HepG2 (cell line): ENCODE results near the gene HAGH. TPM values are rescaled to one million over a fixed set of nuclear protein-coding genes. Genes with fewer than 3 reads are reported as not detected.

Experiments
- ATM ChIP-seq: fragments of 450-650 bp; IDR thresholded peaks from 2 replicates; pipeline ENCODE4 v1.7.1; 2017; ENCODE audit warnings: mild to moderate bottlenecking, borderline replicate concordance
- KLF13 ChIP-seq: sonication (generic); formaldehyde crosslinking; IDR thresholded peaks from 2 replicates; pipeline ENCODE4 v1.4.0; 2020; ENCODE audit warnings: mild to moderate bottlenecking, missing genetic modification reagents
- SP2 ChIP-seq: sonication (generic); formaldehyde crosslinking; IDR thresholded peaks from 2 replicates; pipeline ENCODE4 v1.5.1; 2020; ENCODE audit warnings: mild to moderate bottlenecking, missing genetic modification reagents
- SP5 ChIP-seq: IDR thresholded peaks from 2 replicates; pipeline ENCODE4 v1.6.1; 2016; ENCODE audit warnings: low read depth, borderline replicate concordance
- SPEN ChIP-seq: sonication (generic); formaldehyde crosslinking; IDR thresholded peaks from 2 replicates; pipeline ENCODE4 v1.5.1; 2020; ENCODE audit warnings: low read depth, mild to moderate bottlenecking, missing genetic modification reagents
- TOPORS ChIP-seq: sonication (generic); formaldehyde crosslinking; IDR thresholded peaks from 2 replicates; pipeline ENCODE4 v1.8.0; 2023; ENCODE audit warnings: mild to moderate bottlenecking, missing genetic modification reagents
- ZBTB40 ChIP-seq, 2 experiments: fragments of 450-650 bp in 1 of 2; sonication (generic) in 1 of 2; formaldehyde crosslinking in 1 of 2; IDR thresholded peaks; 2 replicates each; pipeline versions ENCODE4 v1.6.1 to v1.8.0; 2016 to 2022; ENCODE audit warnings: antibody characterized with exemption in 1 of 2, mild to moderate bottlenecking in 1 of 2, missing genetic modification reagents in 1 of 2
- ZFP36L1 ChIP-seq: sonication (generic); formaldehyde crosslinking; IDR thresholded peaks from 2 replicates; pipeline ENCODE4 v1.8.0; 2022; ENCODE audit warnings: mild to moderate bottlenecking, missing genetic modification reagents, moderate library complexity
- ZNF264 ChIP-seq: sonication (generic); formaldehyde crosslinking; IDR thresholded peaks from 2 replicates; pipeline ENCODE4 v1.4.0; 2020; ENCODE audit warnings: missing genetic modification reagents
- ZNF354B ChIP-seq: sonication (generic); formaldehyde crosslinking; IDR thresholded peaks from 2 replicates; pipeline ENCODE4 v1.8.0; 2022; ENCODE audit warnings: mild to moderate bottlenecking, missing genetic modification reagents
- ZNF569 ChIP-seq: sonication (generic); formaldehyde crosslinking; IDR thresholded peaks from 2 replicates; pipeline ENCODE4 v1.5.0; 2020; ENCODE audit warnings: mild to moderate bottlenecking, missing genetic modification reagents, moderate library complexity, borderline replicate concordance
- ZNF574 ChIP-seq: sonication (generic); formaldehyde crosslinking; IDR thresholded peaks from 2 replicates; pipeline ENCODE4 v1.4.0; 2020; ENCODE audit warnings: missing genetic modification reagents
- ZNF687 ChIP-seq: sonication (generic); formaldehyde crosslinking; IDR thresholded peaks from 2 replicates; pipeline ENCODE4 v1.5.1; 2020; ENCODE audit warnings: mild to moderate bottlenecking, missing genetic modification reagents, moderate library complexity
- ZNF879 ChIP-seq: sonication (generic); formaldehyde crosslinking; IDR thresholded peaks from 2 replicates; pipeline ENCODE4 v1.8.1; 2023; ENCODE audit warnings: missing genetic modification reagents
- polyA plus RNA-seq, 8 experiments: library from polyadenylated mRNA; depleted of rRNA in 3 of 8; stranded (reverse) in 7 of 8; unstranded in 1 of 8; fragments of >200 nt; fragmentation: Illumina TruSeq in 4 of 8; extraction: Trizol in 4 of 8; gene quantifications; 2 replicates each; pipeline versions ENCODE4 v1.2.1 to v1.2.3, GENCODE V29; 2011 to 2016; ENCODE audit warnings: low read depth in 4 of 8, missing spikeins in 1 of 8, mixed read lengths in 1 of 8; ENCODE audit not compliant: insufficient read depth in 1 of 8
- total RNA-seq, 5 experiments: library from RNA; depleted of rRNA; stranded (reverse); fragments of >200 nt; fragmentation: Illumina TruSeq; extraction: Trizol; gene quantifications; 2 replicates each; pipeline ENCODE4 v1.2.3, GENCODE V29; 2016; ENCODE audit warnings: low read depth in 1 of 5

The HAGH gene
- total and polyA plus RNA-seq, 2 of the 13 experiments (the other 11 are each of a cell fraction or from before 2014, with no cell fraction given) = 70.4 to 95.4 TPM

- TF ChIP-seq ZBTB40 (IDR thresholded peaks at IDR 0.05) (no peak), ZBTB40 (CRISPR knock-in tag; IDR thresholded peaks at IDR 0.05) (no peak; the same call in none of the 2 replicates), ZNF574 (CRISPR knock-in tag) (peak; percentile 54), ATM (no peak), SPEN (CRISPR knock-in tag) (0 out of 2 replicates have a peak, but pooled peaks have one; percentile 29), SP5 (CRISPR knock-in tag) (no peak), ZNF569 (CRISPR knock-in tag) (no peak), SP2 (no peak), ZNF687 (peak; percentile 54), ZNF264 (CRISPR knock-in tag) (peak; percentile 80; the same call in 1 of the 2 replicates), TOPORS (CRISPR knock-in tag) (no peak), ZNF354B (CRISPR knock-in tag) (no peak), KLF13 (no peak), ZFP36L1 (no peak; the same call in 1 of the 2 replicates), ZNF879 (CRISPR knock-in tag) (no peak)
Measured at GRCh38 chr16:1825381-1825863, 1.2 kb downstream of the HAGH start (continued).
